ENCODE data around the gene CROCC2.

Gene CROCC2

GRCh38 chr2:240890691-240891090 is 15.4 kb upstream of the CROCC2 start:
- peaks cover 5% of the 10 kb centered on the region for H3K4me1 Mint-ChIP-seq
- no peaks in the 10 kb centered on the region for H3K36me3 Mint-ChIP-seq (ENCODE audit: low read depth)
- no peak for DNase-seq
- no peaks in the 10 kb centered on the region for H3K27me3 Mint-ChIP-seq (ENCODE audit: low read depth, poor library complexity)
- no peak overlapping the region for H3K4me3 Mint-ChIP-seq
- no peak for TF ChIP-seq CTCF (IDR thresholded peaks at IDR 0.05)
- H3K9me3 Mint-ChIP-seq: no peaks in the 10 kb centered on the region
- H3K27ac Mint-ChIP-seq: no peak overlapping the region

GRCh38 chr2:240891492-240892340 is 14.4 kb upstream of the CROCC2 start:
- DNase-seq: no peak
- Mint-ChIP-seq H3K4me1 (peaks cover 5% of the 10 kb centered on the region), H3K27ac (no peak overlapping the region), H3K9me3 (no peaks in the 10 kb centered on the region), H3K27me3 (ENCODE audit: low read depth, poor library complexity) (no peaks in the 10 kb centered on the region), H3K4me3 (no peak overlapping the region), H3K36me3 (ENCODE audit: low read depth) (no peaks in the 10 kb centered on the region)
- TF ChIP-seq CTCF (IDR thresholded peaks at IDR 0.05): no peak

- DNase-seq: no peak
- no peak for TF ChIP-seq CTCF (IDR thresholded peaks at IDR 0.05)
- H3K9me3 Mint-ChIP-seq: no peaks in the 10 kb centered on the region
- no peak overlapping the region for H3K4me3 Mint-ChIP-seq
- H3K36me3 Mint-ChIP-seq (ENCODE audit: low read depth): no peaks in the 10 kb centered on the region
- H3K4me1 Mint-ChIP-seq: peaks cover 5% of the 10 kb centered on the region
- no peak overlapping the region for H3K27ac Mint-ChIP-seq
- H3K27me3 Mint-ChIP-seq (ENCODE audit: low read depth, poor library complexity): no peaks in the 10 kb centered on the region
These were observed 13.8 kb upstream of the CROCC2 start for GRCh38 chr2:240892356-240892755.

GRCh38 chr2:240892925-240893324 is 13.2 kb upstream of the CROCC2 start:
- Mint-ChIP-seq H3K36me3 (ENCODE audit: low read depth) (no peaks in the 10 kb centered on the region), H3K27ac (no peak overlapping the region), H3K27me3 (ENCODE audit: low read depth, poor library complexity) (no peaks in the 10 kb centered on the region), H3K4me1 (peaks cover 5% of the 10 kb centered on the region), H3K9me3 (no peaks in the 10 kb centered on the region), H3K4me3 (no peak overlapping the region)
- DNase-seq: no peak
- no peak for TF ChIP-seq CTCF (IDR thresholded peaks at IDR 0.05)

- Mint-ChIP-seq H3K4me1 (peaks cover 5% of the 10 kb centered on the region), H3K36me3 (ENCODE audit: low read depth) (no peaks in the 10 kb centered on the region), H3K9me3 (no peaks in the 10 kb centered on the region), H3K4me3 (peak overlapping the region; percentile 40), H3K27me3 (ENCODE audit: low read depth, poor library complexity) (no peaks in the 10 kb centered on the region), H3K27ac (no peak overlapping the region)
- no peak for TF ChIP-seq CTCF (IDR thresholded peaks at IDR 0.05)
- peak; percentile 65 for DNase-seq
These were observed 12.7 kb upstream of the CROCC2 start for GRCh38 chr2:240893363-240893844.

- H3K9me3 Mint-ChIP-seq: no peaks in the 10 kb centered on the region
- no peak overlapping the region for H3K27ac Mint-ChIP-seq
- no peak overlapping the region for H3K4me3 Mint-ChIP-seq
- peaks cover 5% of the 10 kb centered on the region for H3K4me1 Mint-ChIP-seq
- DNase-seq: no peak
- no peaks in the 10 kb centered on the region for H3K27me3 Mint-ChIP-seq (ENCODE audit: low read depth, poor library complexity)
- no peaks in the 10 kb centered on the region for H3K36me3 Mint-ChIP-seq (ENCODE audit: low read depth)
- no peak for TF ChIP-seq CTCF (IDR thresholded peaks at IDR 0.05)
These were observed 12.1 kb upstream of the CROCC2 start for GRCh38 chr2:240894006-240894405.
